GM12878 (cell line): ENCODE data around the gene CFAP410. TPM values are rescaled to one million over a fixed set of nuclear protein-coding genes. Genes with fewer than 3 reads are reported as not detected.
A peak's percentile ranks its signal among the peaks of the same experiment; 100 is the strongest.

Source experiments
- BMI1 ChIP-seq: fragments of 450-650 bp; IDR thresholded peaks from 2 replicates; pipeline ENCODE4 v1.6.1; 2016; ENCODE audit warnings: mild to moderate bottlenecking, moderate library complexity, borderline replicate concordance
- CBX3 ChIP-seq: fragments of 200-600 bp; sonication (generic); IDR thresholded peaks from 2 replicates; pipeline ENCODE4 v1.6.1; 2016; ENCODE audit warnings: low read depth, borderline replicate concordance
- CTCF ChIP-seq, 3 experiments: IDR thresholded peaks in 2 of 3; conservative IDR thresholded peaks in 1 of 3; 2 replicates each; pipeline ENCODE4 v1.5.1; 2011; ENCODE audit warnings: low read depth in 3 of 3, low read length in 3 of 3, mild to moderate bottlenecking in 3 of 3, control low read depth in 2 of 3, moderate library complexity in 2 of 3, inconsistent platforms in 1 of 3, mixed read lengths in 1 of 3; ENCODE audit not compliant: control insufficient read depth in 2 of 3, insufficient read depth in 1 of 3; ENCODE audit errors: extremely low read depth in 1 of 3
- FOXK2 ChIP-seq: fragments of 450-650 bp; IDR thresholded peaks from 2 replicates; pipeline ENCODE4 v1.6.1; 2017; ENCODE audit warnings: mild to moderate bottlenecking, moderate library complexity
- HDGF ChIP-seq: fragments of 450-650 bp; IDR thresholded peaks from 2 replicates; pipeline ENCODE4 v1.6.1; 2016; ENCODE audit warnings: antibody characterized with exemption
- JUND ChIP-seq: IDR thresholded peaks from 2 replicates; pipeline ENCODE4 v1.6.1; 2012; ENCODE audit warnings: low read depth, mild to moderate bottlenecking, low read length, improper control_type of control experiment, moderate library complexity
- KAT2A ChIP-seq: conservative IDR thresholded peaks from 2 replicates; pipeline ENCODE4 v1.6.1; 2011; ENCODE audit warnings: low read depth, low read length; ENCODE audit not compliant: control insufficient read depth
- PAX5 ChIP-seq: IDR thresholded peaks from 2 replicates; pipeline ENCODE4 v1.6.1; 2011; ENCODE audit warnings: low read depth, low read length, borderline replicate concordance
- PAX8 ChIP-seq: fragments of 450-650 bp; IDR thresholded peaks from 2 replicates; pipeline ENCODE4 v1.6.1; 2017; ENCODE audit warnings: mild to moderate bottlenecking, moderate library complexity
- POLR2AphosphoS5 ChIP-seq: IDR thresholded peaks from 2 replicates; pipeline ENCODE4 v1.6.1; 2011; ENCODE audit warnings: mild to moderate bottlenecking, low read length, inconsistent platforms
- RCOR1 ChIP-seq: conservative IDR thresholded peaks from 2 replicates; pipeline ENCODE4 v1.6.1; 2012; ENCODE audit warnings: low read depth, low read length, improper control_type of control experiment
- RFX5 ChIP-seq: IDR thresholded peaks from 2 replicates; pipeline ENCODE4 v1.6.1; 2011; ENCODE audit warnings: low read depth, low read length, improper control_type of control experiment
- SKIL ChIP-seq: fragments of 450-650 bp; IDR thresholded peaks from 2 replicates; pipeline ENCODE4 v1.6.1; 2017; ENCODE audit warnings: mild to moderate bottlenecking, low read depth, inconsistent platforms; ENCODE audit not compliant: poor library complexity, severe bottlenecking
- SREBF1 ChIP-seq: IDR thresholded peaks from 2 replicates; pipeline ENCODE4 v1.6.1; 2012; ENCODE audit warnings: mild to moderate bottlenecking, low read length
- STAT1 ChIP-seq: fragments of 450-650 bp; conservative IDR thresholded peaks from 2 replicates; pipeline ENCODE4 v1.6.1; 2014; ENCODE audit warnings: antibody characterized with exemption, mild to moderate bottlenecking
- TARDBP ChIP-seq: IDR thresholded peaks from 2 replicates; pipeline ENCODE4 v1.6.1; 2016; ENCODE audit warnings: borderline replicate concordance
- ZNF274 ChIP-seq: IDR thresholded peaks from one replicate; pipeline ENCODE4 v1.8.0; 2011; ENCODE audit not compliant: insufficient read length, insufficient read depth
- polyA plus RNA-seq, 11 experiments: library from polyadenylated mRNA; depleted of rRNA in 4 of 11; unstranded in 6 of 11; stranded (reverse) in 5 of 11; fragments of >200 nt; fragmentation: Nextera tagmentation in 4 of 11; fragmentation: Illumina TruSeq in 1 of 11; extraction: Ambion mirVana in 4 of 11; extraction: Trizol in 1 of 11; gene quantifications; 1 replicate in 1 of 11; 2 replicates in 10 of 11; pipeline versions ENCODE4 v1.2.1 to v1.2.3, GENCODE V29; 2011 to 2016; ENCODE audit warnings: inconsistent platforms in 2 of 11, missing spikeins in 2 of 11, low read depth in 1 of 11
- total RNA-seq, 4 experiments: library from RNA; depleted of rRNA in 3 of 4; stranded (reverse); fragments of >200 nt in 3 of 4; fragmentation: Illumina TruSeq in 1 of 4; extraction: Trizol in 1 of 4; gene quantifications; 2 replicates each; pipeline versions ENCODE4 v1.2.1 to v1.2.3, GENCODE V29; 2013 to 2021
- TF ChIP-seq, protein P1 (sequence below): IDR thresholded peaks from 2 replicates; pipeline ENCODE4 v1.6.1; 2012; ENCODE audit warnings: low read depth, low read length, improper control_type of control experiment
- TF ChIP-seq, protein P2 (sequence below): fragments of 450-650 bp; IDR thresholded peaks from 2 replicates; pipeline ENCODE4 v1.6.1; 2018; ENCODE audit warnings: mild to moderate bottlenecking, low read depth, moderate library complexity; ENCODE audit not compliant: partially characterized antibody
- TF ChIP-seq, protein P3 (sequence below): IDR thresholded peaks from 2 replicates; pipeline ENCODE4 v1.6.1; 2012; ENCODE audit warnings: low read depth, low read length, improper control_type of control experiment
- TF ChIP-seq, protein P4 (sequence below): fragments of 450-650 bp; IDR thresholded peaks from 2 replicates; pipeline ENCODE4 v1.6.1; 2016; ENCODE audit warnings: mild to moderate bottlenecking

CFAP410 gene
- total and polyA plus RNA-seq, 10 of the 15 experiments (the other 5 are each of a cell fraction or from before 2014, with no cell fraction given) = 0.14 to 24.8 (median 11.3) TPM

DNA sequence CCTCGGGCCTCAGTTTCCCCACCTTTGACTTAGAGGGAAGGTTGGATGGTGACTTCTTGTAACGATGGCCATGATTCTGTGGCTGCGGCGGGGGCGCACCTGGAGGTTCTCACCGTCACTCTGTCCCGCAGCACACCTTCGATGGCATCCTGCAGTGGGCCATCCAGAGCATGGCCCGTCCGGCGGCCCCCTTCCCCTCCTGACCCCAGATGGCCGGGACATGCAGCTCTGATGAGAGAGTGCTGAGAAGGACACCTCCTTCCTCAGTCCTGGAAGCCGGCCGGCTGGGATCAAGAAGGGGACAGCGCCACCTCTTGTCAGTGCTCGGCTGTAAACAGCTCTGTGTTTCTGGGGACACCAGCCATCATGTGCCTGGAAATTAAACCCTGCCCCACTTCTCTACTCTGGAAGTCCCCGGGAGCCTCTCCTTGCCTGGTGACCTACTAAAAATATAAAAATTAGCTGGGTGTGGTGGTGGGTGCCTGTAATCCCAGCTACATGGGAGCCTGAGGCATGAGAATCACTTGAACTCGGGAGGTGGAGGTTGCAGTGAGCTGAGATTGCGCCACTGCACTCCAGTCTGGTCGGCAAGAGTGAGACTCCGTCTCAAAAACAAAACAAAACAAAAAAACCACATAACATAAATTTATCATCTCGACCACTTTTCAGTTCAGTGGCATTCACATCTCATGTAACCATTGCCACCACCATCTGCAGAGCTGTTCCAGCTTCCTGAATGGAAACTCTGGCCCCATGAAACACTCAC is 41.5 kb downstream of the CFAP410 start (continued):
- no peak for TF ChIP-seq STAT1
- peak; percentile 77 to 94 (median 84); a peak in 5 of 6 replicates for TF ChIP-seq CTCF (IDR thresholded peaks at IDR 0.05 in 2 of 3, conservative IDR thresholded peaks at IDR 0.05 in 1 of 3; ENCODE audit: control insufficient read depth in 2 of 3, extremely low read depth in 1 of 3, insufficient read depth in 1 of 3, low read depth in 3 of 3, low read length in 3 of 3)
- TF ChIP-seq, protein P1, sequence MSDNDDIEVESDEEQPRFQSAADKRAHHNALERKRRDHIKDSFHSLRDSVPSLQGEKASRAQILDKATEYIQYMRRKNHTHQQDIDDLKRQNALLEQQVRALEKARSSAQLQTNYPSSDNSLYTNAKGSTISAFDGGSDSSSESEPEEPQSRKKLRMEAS = 0 out of 2 replicates have a peak, but pooled peaks have one; percentile 33
- TF ChIP-seq JUND = no peak
- no peak for TF ChIP-seq KAT2A
- TF ChIP-seq SREBF1 = no peak
- TF ChIP-seq CBX3 = no peak
- TF ChIP-seq SKIL = peak; percentile 51
- TF ChIP-seq, protein P2, sequence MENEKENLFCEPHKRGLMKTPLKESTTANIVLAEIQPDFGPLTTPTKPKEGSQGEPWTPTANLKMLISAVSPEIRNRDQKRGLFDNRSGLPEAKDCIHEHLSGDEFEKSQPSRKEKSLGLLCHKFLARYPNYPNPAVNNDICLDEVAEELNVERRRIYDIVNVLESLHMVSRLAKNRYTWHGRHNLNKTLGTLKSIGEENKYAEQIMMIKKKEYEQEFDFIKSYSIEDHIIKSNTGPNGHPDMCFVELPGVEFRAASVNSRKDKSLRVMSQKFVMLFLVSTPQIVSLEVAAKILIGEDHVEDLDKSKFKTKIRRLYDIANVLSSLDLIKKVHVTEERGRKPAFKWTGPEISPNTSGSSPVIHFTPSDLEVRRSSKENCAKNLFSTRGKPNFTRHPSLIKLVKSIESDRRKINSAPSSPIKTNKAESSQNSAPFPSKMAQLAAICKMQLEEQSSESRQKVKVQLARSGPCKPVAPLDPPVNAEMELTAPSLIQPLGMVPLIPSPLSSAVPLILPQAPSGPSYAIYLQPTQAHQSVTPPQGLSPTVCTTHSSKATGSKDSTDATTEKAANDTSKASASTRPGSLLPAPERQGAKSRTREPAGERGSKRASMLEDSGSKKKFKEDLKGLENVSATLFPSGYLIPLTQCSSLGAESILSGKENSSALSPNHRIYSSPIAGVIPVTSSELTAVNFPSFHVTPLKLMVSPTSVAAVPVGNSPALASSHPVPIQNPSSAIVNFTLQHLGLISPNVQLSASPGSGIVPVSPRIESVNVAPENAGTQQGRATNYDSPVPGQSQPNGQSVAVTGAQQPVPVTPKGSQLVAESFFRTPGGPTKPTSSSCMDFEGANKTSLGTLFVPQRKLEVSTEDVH = no peak
- TF ChIP-seq, protein P3, sequence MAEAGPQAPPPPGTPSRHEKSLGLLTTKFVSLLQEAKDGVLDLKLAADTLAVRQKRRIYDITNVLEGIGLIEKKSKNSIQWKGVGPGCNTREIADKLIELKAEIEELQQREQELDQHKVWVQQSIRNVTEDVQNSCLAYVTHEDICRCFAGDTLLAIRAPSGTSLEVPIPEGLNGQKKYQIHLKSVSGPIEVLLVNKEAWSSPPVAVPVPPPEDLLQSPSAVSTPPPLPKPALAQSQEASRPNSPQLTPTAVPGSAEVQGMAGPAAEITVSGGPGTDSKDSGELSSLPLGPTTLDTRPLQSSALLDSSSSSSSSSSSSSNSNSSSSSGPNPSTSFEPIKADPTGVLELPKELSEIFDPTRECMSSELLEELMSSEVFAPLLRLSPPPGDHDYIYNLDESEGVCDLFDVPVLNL = no peak
- no peak for TF ChIP-seq TARDBP
- TF ChIP-seq POLR2AphosphoS5 = no peak
- TF ChIP-seq ZNF274 = no peak
- no peak for TF ChIP-seq RFX5
- TF ChIP-seq PAX5 = 0 out of 2 replicates have a peak, but pooled peaks have one; percentile 16
- TF ChIP-seq, protein P4, sequence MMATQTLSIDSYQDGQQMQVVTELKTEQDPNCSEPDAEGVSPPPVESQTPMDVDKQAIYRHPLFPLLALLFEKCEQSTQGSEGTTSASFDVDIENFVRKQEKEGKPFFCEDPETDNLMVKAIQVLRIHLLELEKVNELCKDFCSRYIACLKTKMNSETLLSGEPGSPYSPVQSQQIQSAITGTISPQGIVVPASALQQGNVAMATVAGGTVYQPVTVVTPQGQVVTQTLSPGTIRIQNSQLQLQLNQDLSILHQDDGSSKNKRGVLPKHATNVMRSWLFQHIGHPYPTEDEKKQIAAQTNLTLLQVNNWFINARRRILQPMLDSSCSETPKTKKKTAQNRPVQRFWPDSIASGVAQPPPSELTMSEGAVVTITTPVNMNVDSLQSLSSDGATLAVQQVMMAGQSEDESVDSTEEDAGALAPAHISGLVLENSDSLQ = peak; percentile 4; the same call in 1 of the 2 replicates
- no peak for TF ChIP-seq PAX8
- peak; percentile 66; the same call in 1 of the 2 replicates for TF ChIP-seq FOXK2
- TF ChIP-seq HDGF = peak; percentile 78
- no peak for TF ChIP-seq BMI1
- no peak for TF ChIP-seq RCOR1
